ENCODE data around the gene OSM. TPM values are rescaled to one million over a fixed set of nuclear protein-coding genes. Genes with fewer than 3 reads are reported as not detected.

The OSM gene
- total and polyA plus RNA-seq, 2 donors (not counting 3 experiments of a cell fraction or from before 2014, with no cell fraction given), result not detected

DNA sequence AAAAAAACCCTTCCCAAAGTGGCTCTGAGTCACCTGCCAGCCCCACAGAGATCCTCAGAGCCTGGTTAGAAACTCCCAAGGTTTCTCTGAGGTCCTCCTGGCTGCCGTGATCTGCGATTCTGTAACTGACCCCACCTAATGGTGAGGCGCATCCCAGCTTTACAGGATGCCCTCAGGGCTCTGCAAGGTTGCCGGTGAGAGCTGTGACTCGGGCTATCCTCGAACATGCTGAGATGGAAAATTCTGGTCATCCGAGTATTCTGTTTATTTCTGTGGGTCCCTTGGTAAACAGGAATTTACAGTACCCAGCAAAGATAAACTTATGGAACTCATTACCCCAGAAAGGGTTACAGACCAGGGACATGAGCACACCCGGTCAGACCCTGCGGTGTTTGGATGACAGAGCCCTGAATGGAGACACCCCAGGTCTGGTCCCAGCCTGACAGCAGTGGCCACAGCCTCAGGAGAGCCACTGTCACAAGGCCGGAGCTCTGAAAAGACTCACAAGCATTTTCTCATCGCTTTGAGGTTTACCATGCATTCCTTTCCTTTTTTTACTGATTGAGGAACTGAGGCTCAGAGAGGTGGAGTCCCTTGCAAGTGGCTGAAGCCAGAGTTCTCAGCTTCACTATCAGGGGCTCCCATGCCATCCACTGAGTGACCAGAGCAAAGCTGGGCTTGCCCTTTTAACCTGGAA is 42.3 kb downstream of the OSM start:
- H2AFZ ChIP-seq (ENCODE audit: low read depth, low read length), result no peak overlapping the region
- H4K20me1 ChIP-seq (replicated peaks; ENCODE audit: control insufficient read depth, extremely low read depth, insufficient read depth, low read length), result no peaks in the 10 kb centered on the region
- DNase-seq (ENCODE audit: low read depth, low spot score) (no peak), FAIRE-seq (no peak)
- peaks cover 8 to 26% of the 10 kb centered on the region in 2 experiments for H3K27me3 ChIP-seq (ENCODE audit: control insufficient read depth in 2 of 2, insufficient read depth in 2 of 2, low read length in 2 of 2)
- no peaks in the 10 kb centered on the region for H3K9me3 ChIP-seq (replicated peaks; ENCODE audit: control insufficient read depth, insufficient read depth, low read length)
- no peak overlapping the region for H3K9ac ChIP-seq (replicated peaks; ENCODE audit: extremely low read depth, insufficient read depth, low read length)
- TF ChIP-seq MYC (IDR thresholded peaks at IDR 0.05; ENCODE audit: low read depth, low read length) (no peak), GATA2 (IDR thresholded peaks at IDR 0.05; ENCODE audit: insufficient read depth, insufficient read length, low read depth, low read length) (no peak), FOS (IDR thresholded peaks at IDR 0.05; ENCODE audit: borderline replicate concordance, insufficient read depth, low read length) (no peak)
- H3K4me3 ChIP-seq (replicated peaks in 1 of 3; ENCODE audit: insufficient read depth in 1 of 3, low read depth in 1 of 3, low read length in 3 of 3), result no peak overlapping the region
- intact Hi-C loops (cut with micrococcal nuclease) (no loop called here), dilution Hi-C loops (cut with MboI; ENCODE audit: extremely low pct_ligation_motif_present, low sequenced_read_pairs) (no loop called here)
- H3K9me1 ChIP-seq (replicated peaks; ENCODE audit: control insufficient read depth, extremely low read depth, insufficient read depth, low read length), result no peaks in the 10 kb centered on the region
- ChIA-PET CTCF (interaction anchor here (1.1 to 2.2 kb wide), 3 partner anchors 13 to 116 kb away, joined by 4 to 6 read pairs (median 5); no protein-coding TSS in a partner anchor), POLR2A (no interaction called here)
- no peaks in the 10 kb centered on the region for H3K4me1 ChIP-seq (ENCODE audit: control insufficient read depth, extremely low read depth, insufficient read depth, low read length)
- H3K4me2 ChIP-seq (ENCODE audit: insufficient read depth, low read length), result no peak overlapping the region
- no peaks in the 10 kb centered on the region for H3K36me3 ChIP-seq (ENCODE audit: control insufficient read depth in 2 of 2, extremely low read depth in 1 of 2, insufficient read depth in 2 of 2, low read length in 2 of 2)
- H3K27ac ChIP-seq (ENCODE audit: insufficient read depth, low read depth, low read length), result no peak overlapping the region
- no peaks in the 10 kb centered on the region for H3K79me2 ChIP-seq (ENCODE audit: control insufficient read depth, insufficient read depth, low read length)
- BruUV-seq (replicated peaks), result no TSS peak

DNA sequence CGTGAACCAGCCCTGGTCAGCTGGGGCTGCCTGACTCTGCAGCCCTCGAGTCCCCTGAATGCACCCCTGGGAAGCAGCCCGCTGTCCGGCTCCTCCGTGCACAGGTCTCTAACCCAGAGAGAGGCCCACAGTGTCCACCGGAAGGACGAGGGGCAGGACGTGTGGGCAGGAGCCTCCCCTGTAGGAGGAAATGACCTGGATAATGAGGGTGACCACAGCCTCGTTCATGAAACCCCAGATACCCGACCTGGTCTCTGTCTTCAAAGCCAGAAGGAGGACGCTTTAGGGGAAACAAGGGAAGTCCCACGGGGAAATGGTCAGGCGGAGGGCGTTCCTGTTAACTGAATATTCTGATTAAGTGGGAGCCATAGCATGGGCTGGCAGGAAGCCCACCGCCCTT is 43.3 kb downstream of the OSM start:
- H3K9me3 ChIP-seq (replicated peaks; ENCODE audit: control insufficient read depth, insufficient read depth, low read length), result no peaks in the 10 kb centered on the region
- H3K9ac ChIP-seq (replicated peaks; ENCODE audit: extremely low read depth, insufficient read depth, low read length), result no peak overlapping the region
- H4K20me1 ChIP-seq (replicated peaks; ENCODE audit: control insufficient read depth, extremely low read depth, insufficient read depth, low read length), result no peaks in the 10 kb centered on the region
- CTCF ChIA-PET, result interaction anchor here (1.1 to 2.2 kb wide), 3 partner anchors 14 to 115 kb away, joined by 4 to 6 read pairs (median 5); no protein-coding TSS in a partner anchor
- no peaks in the 10 kb centered on the region for H3K79me2 ChIP-seq (ENCODE audit: control insufficient read depth, insufficient read depth, low read length)
- peaks cover 8 to 25% of the 10 kb centered on the region in 2 experiments for H3K27me3 ChIP-seq (ENCODE audit: control insufficient read depth in 2 of 2, insufficient read depth in 2 of 2, low read length in 2 of 2)
- POLR2A ChIA-PET, result no interaction called here
- H2AFZ ChIP-seq (ENCODE audit: low read depth, low read length), result no peak overlapping the region
- no peaks in the 10 kb centered on the region for H3K36me3 ChIP-seq (ENCODE audit: control insufficient read depth in 2 of 2, extremely low read depth in 1 of 2, insufficient read depth in 2 of 2, low read length in 2 of 2)
- no peaks in the 10 kb centered on the region for H3K9me1 ChIP-seq (replicated peaks; ENCODE audit: control insufficient read depth, extremely low read depth, insufficient read depth, low read length)
- BruUV-seq (replicated peaks), result no TSS peak
- no peak overlapping the region for H3K4me2 ChIP-seq (ENCODE audit: insufficient read depth, low read length)
- H3K4me3 ChIP-seq (replicated peaks in 1 of 3; ENCODE audit: insufficient read depth in 1 of 3, low read depth in 1 of 3, low read length in 3 of 3), result no peak overlapping the region
- FAIRE-seq (no peak), DNase-seq (ENCODE audit: low read depth, low spot score) (no peak)
- no peaks in the 10 kb centered on the region for H3K4me1 ChIP-seq (ENCODE audit: control insufficient read depth, extremely low read depth, insufficient read depth, low read length)
- TF ChIP-seq GATA2 (IDR thresholded peaks at IDR 0.05; ENCODE audit: insufficient read depth, insufficient read length, low read depth, low read length), result no peak
- TF ChIP-seq POLR2AphosphoS5 (IDR thresholded peaks at IDR 0.05; ENCODE audit: insufficient read depth, low read depth, low read length), result no peak
- no peak for TF ChIP-seq JUN (IDR thresholded peaks at IDR 0.05; ENCODE audit: borderline replicate concordance, insufficient read depth, insufficient read length, low read depth)
- dilution Hi-C loops (cut with MboI; ENCODE audit: extremely low pct_ligation_motif_present, low sequenced_read_pairs), result no loop called here
- intact Hi-C loops (cut with micrococcal nuclease), result no loop called here
- H3K27ac ChIP-seq (ENCODE audit: insufficient read depth, low read depth, low read length), result no peak overlapping the region

Measured in endothelial cell of umbilical vein (primary cell).